Measurements from ENCODE around the gene SCN10A. TPM values are rescaled to one million over a fixed set of nuclear protein-coding genes. Genes with fewer than 3 reads are reported as not detected.

Gene SCN10A
- total RNA-seq, 4 donors from 2014 or later = not detected

DNA sequence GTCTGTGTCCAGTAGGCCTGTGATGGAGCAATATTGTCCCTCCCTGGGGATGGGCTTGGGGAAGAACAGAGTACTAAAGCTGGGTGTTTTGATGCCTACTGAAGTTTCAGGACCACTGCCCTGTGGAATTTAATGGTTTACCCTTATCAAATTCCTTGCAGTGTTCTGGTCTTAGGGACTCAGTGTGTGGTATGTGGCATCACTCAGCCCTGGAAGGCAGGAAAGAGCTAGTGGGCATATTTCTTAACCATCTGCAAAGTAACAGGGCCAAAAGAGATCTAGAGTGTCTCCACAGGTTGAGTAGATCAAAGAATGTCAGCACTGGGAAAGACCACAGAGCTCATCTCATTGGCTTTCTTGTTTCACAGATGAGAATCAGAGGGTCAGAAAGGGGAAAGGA is 11.8 kb upstream of the SCN10A start:
- TF ChIP-seq, protein P1, sequence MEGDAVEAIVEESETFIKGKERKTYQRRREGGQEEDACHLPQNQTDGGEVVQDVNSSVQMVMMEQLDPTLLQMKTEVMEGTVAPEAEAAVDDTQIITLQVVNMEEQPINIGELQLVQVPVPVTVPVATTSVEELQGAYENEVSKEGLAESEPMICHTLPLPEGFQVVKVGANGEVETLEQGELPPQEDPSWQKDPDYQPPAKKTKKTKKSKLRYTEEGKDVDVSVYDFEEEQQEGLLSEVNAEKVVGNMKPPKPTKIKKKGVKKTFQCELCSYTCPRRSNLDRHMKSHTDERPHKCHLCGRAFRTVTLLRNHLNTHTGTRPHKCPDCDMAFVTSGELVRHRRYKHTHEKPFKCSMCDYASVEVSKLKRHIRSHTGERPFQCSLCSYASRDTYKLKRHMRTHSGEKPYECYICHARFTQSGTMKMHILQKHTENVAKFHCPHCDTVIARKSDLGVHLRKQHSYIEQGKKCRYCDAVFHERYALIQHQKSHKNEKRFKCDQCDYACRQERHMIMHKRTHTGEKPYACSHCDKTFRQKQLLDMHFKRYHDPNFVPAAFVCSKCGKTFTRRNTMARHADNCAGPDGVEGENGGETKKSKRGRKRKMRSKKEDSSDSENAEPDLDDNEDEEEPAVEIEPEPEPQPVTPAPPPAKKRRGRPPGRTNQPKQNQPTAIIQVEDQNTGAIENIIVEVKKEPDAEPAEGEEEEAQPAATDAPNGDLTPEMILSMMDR (IDR thresholded peaks at IDR 0.05) = no peak
- no peak for TF ChIP-seq POLR2A (IDR thresholded peaks at IDR 0.05)
- no peak for DNase-seq
- H3K4me3 ChIP-seq = no peak overlapping the region
- no peaks in the 10 kb centered on the region for H3K9me3 ChIP-seq
- no peaks in the 10 kb centered on the region for H3K27me3 ChIP-seq
- H3K4me1 ChIP-seq = no peaks in the 10 kb centered on the region
- H3K27ac ChIP-seq = no peak overlapping the region
- no peaks in the 10 kb centered on the region for H3K36me3 ChIP-seq

DNA sequence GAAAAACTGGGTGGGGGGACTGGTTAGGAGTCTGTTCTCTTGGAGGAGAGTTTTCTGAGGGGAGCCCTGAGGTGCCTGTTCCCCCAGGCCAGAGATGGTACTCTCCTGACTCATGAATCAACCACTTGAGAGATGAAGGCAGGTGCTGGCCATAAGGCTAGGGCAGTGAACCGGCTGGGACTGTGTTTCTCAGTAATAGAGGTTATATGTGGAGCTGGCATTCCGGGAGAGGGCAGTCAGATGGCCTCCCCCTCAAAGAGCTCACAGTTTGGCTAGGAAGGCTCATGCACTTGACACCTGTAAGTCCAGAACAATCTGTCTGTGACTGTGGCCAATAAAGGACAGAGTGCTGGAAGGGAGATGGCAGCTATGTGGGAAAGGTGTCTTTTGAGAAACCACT is 10.0 kb upstream of the SCN10A start:
- H3K4me1 ChIP-seq = no peaks in the 10 kb centered on the region
- no peaks in the 10 kb centered on the region for H3K27me3 ChIP-seq
- no peak overlapping the region for H3K4me3 ChIP-seq
- no peak for TF ChIP-seq POLR2A (IDR thresholded peaks at IDR 0.05)
- TF ChIP-seq, protein P1 (IDR thresholded peaks at IDR 0.05) = no peak
- DNase-seq = no peak
- no peaks in the 10 kb centered on the region for H3K36me3 ChIP-seq
- no peak overlapping the region for H3K27ac ChIP-seq
- no peaks in the 10 kb centered on the region for H3K9me3 ChIP-seq

DNA sequence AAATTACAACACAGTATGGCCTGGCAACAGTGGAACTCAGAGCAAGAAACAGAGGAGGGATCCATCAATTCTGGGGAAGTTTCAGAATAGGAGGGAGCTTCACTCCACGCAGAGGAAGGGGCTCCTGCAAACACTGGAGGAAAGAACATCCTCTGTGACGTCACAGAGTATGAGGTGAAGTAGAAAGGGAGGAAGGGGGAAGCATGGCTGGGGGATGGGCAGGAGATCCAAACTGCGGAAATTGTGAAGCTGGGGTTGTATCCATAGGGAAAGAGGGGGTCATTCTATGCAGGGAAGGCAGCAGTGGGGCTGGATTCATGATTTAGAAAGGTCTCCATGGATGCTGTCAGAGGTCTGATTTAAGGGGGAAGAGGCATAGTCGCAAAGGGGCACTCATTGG is 8.3 kb upstream of the SCN10A start:
- Histone ChIP-seq H3K27me3 (no peaks in the 10 kb centered on the region), H3K27ac (no peak overlapping the region), H3K9me3 (no peaks in the 10 kb centered on the region), H3K4me1 (no peaks in the 10 kb centered on the region), H3K4me3 (no peak overlapping the region), H3K36me3 (no peaks in the 10 kb centered on the region)
- DNase-seq = no peak
- no peak for TF ChIP-seq POLR2A (IDR thresholded peaks at IDR 0.05)
- TF ChIP-seq, protein P1 (IDR thresholded peaks at IDR 0.05) = no peak

DNA sequence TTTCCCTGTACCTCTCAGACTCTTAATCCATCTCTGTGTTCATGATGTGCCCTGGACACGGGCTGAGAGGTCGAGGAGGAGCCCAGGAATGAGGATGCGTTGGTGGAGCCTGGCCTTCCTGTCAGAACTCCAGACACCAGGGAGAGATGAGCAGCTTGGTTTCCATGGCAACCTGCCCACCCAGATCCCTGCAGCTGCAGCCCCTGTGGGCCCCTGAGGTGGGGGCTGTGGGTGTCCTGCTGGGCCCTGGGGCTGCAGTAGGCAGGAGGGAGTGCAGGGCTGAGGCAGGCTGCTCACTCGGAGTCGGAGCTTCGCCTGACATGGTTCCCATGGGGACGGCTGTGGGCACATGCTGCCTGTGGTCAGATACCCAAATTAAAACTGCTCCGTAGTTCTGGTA is 7.7 kb upstream of the SCN10A start:
- TF ChIP-seq, protein P1 (IDR thresholded peaks at IDR 0.05) = no peak
- TF ChIP-seq POLR2A (IDR thresholded peaks at IDR 0.05) = no peak
- Histone ChIP-seq H3K4me3 (no peak overlapping the region), H3K27ac (no peak overlapping the region), H3K4me1 (no peaks in the 10 kb centered on the region), H3K27me3 (no peaks in the 10 kb centered on the region), H3K36me3 (no peaks in the 10 kb centered on the region), H3K9me3 (no peaks in the 10 kb centered on the region)
- DNase-seq = no peak

DNA sequence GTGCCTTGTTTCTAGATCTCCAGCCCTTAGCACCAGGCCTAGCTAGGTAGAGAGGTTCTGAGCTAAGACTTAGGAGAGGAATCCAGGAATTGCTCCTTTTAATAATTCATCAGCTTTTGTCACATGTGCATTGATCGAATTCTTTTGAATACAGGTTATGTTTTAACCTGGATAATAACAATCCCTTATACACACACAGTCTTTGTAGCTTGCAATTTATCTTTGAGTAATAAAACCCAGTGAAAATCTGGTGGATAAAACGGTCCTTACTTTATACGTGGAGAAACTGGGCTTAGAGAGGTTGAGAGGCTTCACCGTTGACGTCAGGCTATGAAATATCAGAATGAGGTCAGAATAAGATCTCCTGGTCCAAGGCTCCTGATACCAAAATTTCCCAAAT is 7.2 kb upstream of the SCN10A start:
- TF ChIP-seq, protein P1 (IDR thresholded peaks at IDR 0.05) = no peak
- no peak for TF ChIP-seq POLR2A (IDR thresholded peaks at IDR 0.05)
- Histone ChIP-seq H3K36me3 (no peaks in the 10 kb centered on the region), H3K4me1 (no peaks in the 10 kb centered on the region), H3K4me3 (no peak overlapping the region), H3K9me3 (no peaks in the 10 kb centered on the region), H3K27me3 (no peaks in the 10 kb centered on the region), H3K27ac (no peak overlapping the region)
- no peak for DNase-seq

DNA sequence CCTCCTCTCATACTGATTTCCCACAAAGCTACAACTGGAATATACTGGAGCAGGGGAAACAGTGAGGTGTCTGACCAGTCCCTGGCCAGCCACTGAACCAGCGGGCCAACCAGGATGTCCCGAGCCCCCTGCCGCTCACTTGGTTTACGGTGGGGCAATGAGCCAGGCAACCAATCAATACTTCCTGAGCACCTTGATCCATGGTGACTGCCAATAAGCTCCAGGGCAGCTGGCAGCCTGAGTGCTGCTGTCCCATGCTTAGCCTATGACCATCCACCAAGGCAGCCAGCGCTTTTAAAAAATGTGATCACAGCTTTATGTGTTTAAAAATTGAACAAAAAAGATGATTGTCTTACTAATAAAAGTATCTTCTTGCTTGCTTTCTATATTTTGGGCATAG is 4.2 kb downstream of the SCN10A start:
- Histone ChIP-seq H3K9me3 (no peaks in the 10 kb centered on the region), H3K4me3 (no peak overlapping the region), H3K27ac (no peak overlapping the region), H3K27me3 (no peaks in the 10 kb centered on the region), H3K36me3 (no peaks in the 10 kb centered on the region), H3K4me1 (no peaks in the 10 kb centered on the region)
- DNase-seq = no peak
- TF ChIP-seq, protein P1 (IDR thresholded peaks at IDR 0.05) = no peak
- no peak for TF ChIP-seq POLR2A (IDR thresholded peaks at IDR 0.05)

Data from Peyer's patch (tissue), 4 donors.